Measurements from ENCODE around the gene RAB11FIP2. TPM values are rescaled to one million over a fixed set of nuclear protein-coding genes. Genes with fewer than 3 reads are reported as not detected.
A peak's percentile ranks its signal among the peaks of the same experiment; 100 is the strongest.

Gene RAB11FIP2
- total and polyA plus RNA-seq, 2 donors (not counting 1 experiment from before 2014, with no cell fraction given), result 13.6 to 17.5 TPM

- DNase-seq (ENCODE audit: low read depth in 2 of 2), result peak in 1 of 2 donors; percentile 84
- Histone ChIP-seq H2AFZ (ENCODE audit: low read length) (no peak overlapping the region), H3K36me3 (ENCODE audit: control insufficient read depth, insufficient read depth, low read length) (peaks cover 2% of the 10 kb centered on the region)
Observed at GRCh38 chr10:118033905-118034304, 12.8 kb downstream of the RAB11FIP2 start.

GRCh38 chr10:118032564-118032963, 14.2 kb downstream of the RAB11FIP2 start:
- Histone ChIP-seq H3K9ac (ENCODE audit: insufficient read depth, low read length) (no peak overlapping the region), H3K27me3 (ENCODE audit: control insufficient read depth, insufficient read depth, low read length) (no peaks in the 10 kb centered on the region), H3K4me2 (ENCODE audit: extremely low read depth, insufficient read depth, low read length) (no peak overlapping the region), H2AFZ (ENCODE audit: low read length) (no peak overlapping the region), H3K9me3 (ENCODE audit: control insufficient read depth, insufficient read depth, low read depth, low read length) (no peaks in the 10 kb centered on the region), H3K4me1 (ENCODE audit: control insufficient read depth, extremely low read depth, insufficient read depth, low read length) (no peaks in the 10 kb centered on the region), H4K20me1 (ENCODE audit: control insufficient read depth, extremely low read depth, insufficient read depth, low read length) (no peaks in the 10 kb centered on the region), H3K79me2 (ENCODE audit: control insufficient read depth, insufficient read depth, low read length) (no peaks in the 10 kb centered on the region), H3K36me3 (ENCODE audit: control insufficient read depth, insufficient read depth, low read length) (peaks cover 2% of the 10 kb centered on the region), H3K27ac (ENCODE audit: insufficient read depth, low read length) (no peak overlapping the region), H3K4me3 (replicated peaks in 1 of 4; ENCODE audit: control extremely low read depth in 1 of 4, insufficient read depth in 1 of 4, low read depth in 3 of 4, low read length in 4 of 4) (no peak overlapping the region)
- DNase-seq (ENCODE audit: low read depth in 2 of 2), result peak in 1 of 2 donors; percentile 79
- TF ChIP-seq CTCF (conservative IDR thresholded peaks at IDR 0.05 in 1 of 2, IDR thresholded peaks at IDR 0.05 in 1 of 2; ENCODE audit: low read depth in 1 of 2, low read length in 2 of 2), result no peak
- TF ChIP-seq EZH2 (IDR thresholded peaks at IDR 0.05; ENCODE audit: low read length, missing control alignments), result no peak

More at GRCh38 chr10:118033905-118034304, 12.8 kb downstream of the RAB11FIP2 start:
- Histone ChIP-seq H3K4me3 (replicated peaks in 1 of 4; ENCODE audit: control extremely low read depth in 1 of 4, insufficient read depth in 1 of 4, low read depth in 3 of 4, low read length in 4 of 4) (no peak overlapping the region), H4K20me1 (ENCODE audit: control insufficient read depth, extremely low read depth, insufficient read depth, low read length) (no peaks in the 10 kb centered on the region), H3K27me3 (ENCODE audit: control insufficient read depth, insufficient read depth, low read length) (no peaks in the 10 kb centered on the region), H3K4me2 (ENCODE audit: extremely low read depth, insufficient read depth, low read length) (no peak overlapping the region), H3K9ac (ENCODE audit: insufficient read depth, low read length) (no peak overlapping the region), H3K27ac (ENCODE audit: insufficient read depth, low read length) (no peak overlapping the region), H3K4me1 (ENCODE audit: control insufficient read depth, extremely low read depth, insufficient read depth, low read length) (no peaks in the 10 kb centered on the region), H3K9me3 (ENCODE audit: control insufficient read depth, insufficient read depth, low read depth, low read length) (no peaks in the 10 kb centered on the region), H3K79me2 (ENCODE audit: control insufficient read depth, insufficient read depth, low read length) (no peaks in the 10 kb centered on the region)
- no peak for TF ChIP-seq EZH2 (IDR thresholded peaks at IDR 0.05; ENCODE audit: low read length, missing control alignments)
- peak in 1 of 2 donors; percentile 14 for TF ChIP-seq CTCF (conservative IDR thresholded peaks at IDR 0.05 in 1 of 2, IDR thresholded peaks at IDR 0.05 in 1 of 2; ENCODE audit: low read depth in 1 of 2, low read length in 2 of 2)

- no peaks in the 10 kb centered on the region for H3K4me1 ChIP-seq (ENCODE audit: control insufficient read depth, extremely low read depth, insufficient read depth, low read length)
- H3K9me3 ChIP-seq (ENCODE audit: control insufficient read depth, insufficient read depth, low read depth, low read length), result no peaks in the 10 kb centered on the region
- H3K27ac ChIP-seq (ENCODE audit: insufficient read depth, low read length), result no peak overlapping the region
- H4K20me1 ChIP-seq (ENCODE audit: control insufficient read depth, extremely low read depth, insufficient read depth, low read length), result no peaks in the 10 kb centered on the region
- H3K9ac ChIP-seq (ENCODE audit: insufficient read depth, low read length), result no peak overlapping the region
- DNase-seq (ENCODE audit: low read depth in 2 of 2), result peak in 1 of 2 donors; percentile 36
- H3K79me2 ChIP-seq (ENCODE audit: control insufficient read depth, insufficient read depth, low read length), result no peaks in the 10 kb centered on the region
- no peak overlapping the region for H2AFZ ChIP-seq (ENCODE audit: low read length)
- no peaks in the 10 kb centered on the region for H3K27me3 ChIP-seq (ENCODE audit: control insufficient read depth, insufficient read depth, low read length)
- TF ChIP-seq CTCF (conservative IDR thresholded peaks at IDR 0.05 in 1 of 2, IDR thresholded peaks at IDR 0.05 in 1 of 2; ENCODE audit: low read depth in 1 of 2, low read length in 2 of 2) (no peak), EZH2 (IDR thresholded peaks at IDR 0.05; ENCODE audit: low read length, missing control alignments) (no peak)
- H3K4me3 ChIP-seq (replicated peaks in 1 of 4; ENCODE audit: control extremely low read depth in 1 of 4, insufficient read depth in 1 of 4, low read depth in 3 of 4, low read length in 4 of 4), result no peak overlapping the region
- H3K36me3 ChIP-seq (ENCODE audit: control insufficient read depth, insufficient read depth, low read length), result peaks cover 2% of the 10 kb centered on the region
- no peak overlapping the region for H3K4me2 ChIP-seq (ENCODE audit: extremely low read depth, insufficient read depth, low read length)
Observed at GRCh38 chr10:118031351-118032075, 15.2 kb downstream of the RAB11FIP2 start.

Measured in fibroblast of lung (primary cell).